HCT116 (cell line): Measurements from ENCODE around the gene RAD51D. TPM values are rescaled to one million over a fixed set of nuclear protein-coding genes. Genes with fewer than 3 reads are reported as not detected.

Experiments used
- ATAC-seq: fragments of 200-7000 bp; cut with Tn5 transposase; 2 replicates; pipeline ENCODE4 v1.9.1; 2020; ENCODE audit warnings: mild to moderate bottlenecking, moderate library complexity
- BruUV-seq: library from RNA; stranded (reverse); fragments of 400-500 nt; replicated peaks from 2 replicates; lab custom pipeline; 2021; lab: Mats Ljungman, UMichigan
- CTCF ChIA-PET: fragments of 300-600 bp; sonication (Branson Sonifier 250); formaldehyde crosslinking; loops from one replicate; lab custom pipeline; 2021; ENCODE audit warnings: antibody characterized with exemption; lab: Charles Lee
- POLR2A ChIA-PET: fragments of 300-600, 350-600 bp; sonication (Branson Sonifier 250); formaldehyde crosslinking; loops from one replicate; lab custom pipeline; 2021; ENCODE audit warnings: antibody characterized with exemption; lab: Charles Lee
- RAD21 ChIA-PET, 2 experiments: fragments of 300-600 bp; sonication (Branson Sonifier 250); formaldehyde crosslinking; loops; one replicate each; lab custom pipeline; 2023; ENCODE audit warnings: low total read pairs in 2 of 2; ENCODE audit not compliant: uncharacterized antibody in 2 of 2, unreplicated experiment in 2 of 2, low non-redundant PET in 1 of 2; lab: Charles Lee
- DNase-seq: peaks from one replicate; pipeline ENCODE4 v3.0.0-alpha.2; 2010; ENCODE audit warnings: low read depth, low spot score
- H2AFZ ChIP-seq: fragments of 200-600 bp; shearing (Covaris generic), sonication (generic); 2 replicates; pipeline ENCODE4 v1.6.1; 2017; ENCODE audit warnings: low read depth, mixed run types, mixed read lengths, antibody characterized with exemption, low read length; ENCODE audit not compliant: poor library complexity, severe bottlenecking
- H3K27ac ChIP-seq: 2 replicates; pipeline ENCODE4 v1.5.1; 2012; ENCODE audit warnings: low read depth, low read length
- H3K27me3 ChIP-seq: fragments of 200-600 bp; sonication (generic); 2 replicates; pipeline ENCODE4 v1.6.1; 2016; ENCODE audit warnings: mixed run types, low read length, mixed read lengths; ENCODE audit not compliant: insufficient read depth
- H3K36me3 ChIP-seq, 2 experiments: fragments of 200-500 bp in 1 of 2; fragments of 200-600 bp in 1 of 2; sonication (Bioruptor generic) in 1 of 2; sonication (generic) in 1 of 2; 2 replicates each; pipeline versions ENCODE4 v1.5.1 to v1.6.1; 2014 to 2016; ENCODE audit warnings: low read length in 2 of 2, inconsistent platforms in 1 of 2, mixed read lengths in 1 of 2, mixed run types in 1 of 2; ENCODE audit not compliant: insufficient read depth in 2 of 2, control insufficient read depth in 1 of 2
- H3K4me1 ChIP-seq, 2 experiments: fragments of 200-600 bp in 1 of 2; sonication (generic) in 1 of 2; 2 replicates each; pipeline versions ENCODE4 v1.5.1 to v1.6.1; 2012 to 2017; ENCODE audit warnings: low read length in 2 of 2, inconsistent platforms in 1 of 2, mild to moderate bottlenecking in 1 of 2, mixed read lengths in 1 of 2, mixed run types in 1 of 2, moderate library complexity in 1 of 2; ENCODE audit not compliant: insufficient read depth in 2 of 2, control insufficient read depth in 1 of 2
- H3K4me2 ChIP-seq: fragments of 200-600 bp; sonication (generic); 2 replicates; pipeline ENCODE4 v1.6.1; 2017; ENCODE audit warnings: mixed run types, low read length, mixed read lengths
- H3K4me3 ChIP-seq, 2 experiments: fragments of 200-600 bp in 1 of 2; sonication (generic) in 1 of 2; replicated peaks in 1 of 2; 2 replicates each; pipeline ENCODE4 v1.5.1; 2011 to 2016; ENCODE audit warnings: low read length in 2 of 2, control low read depth in 1 of 2, low read depth in 1 of 2, mild to moderate bottlenecking in 1 of 2, mixed read lengths in 1 of 2, mixed run types in 1 of 2
- H3K79me2 ChIP-seq: fragments of 200-600 bp; sonication (generic); 2 replicates; pipeline ENCODE4 v1.6.1; 2017; ENCODE audit warnings: mild to moderate bottlenecking, mixed run types, low read length, moderate library complexity, mixed read lengths; ENCODE audit not compliant: insufficient read depth
- H3K9ac ChIP-seq: fragments of 200-600 bp; sonication (generic); 2 replicates; pipeline ENCODE4 v1.6.1; 2016; ENCODE audit warnings: low read length, mixed read lengths
- H3K9me2 ChIP-seq: fragments of 200-600 bp; sonication (generic), shearing (Covaris generic); 2 replicates; pipeline ENCODE4 v1.6.1; 2017; ENCODE audit warnings: mixed run types, mild to moderate bottlenecking, moderate library complexity; ENCODE audit not compliant: insufficient read depth
- H3K9me3 ChIP-seq, 2 experiments: fragments of 200-500 bp in 1 of 2; fragments of 200-600 bp in 1 of 2; sonication (Bioruptor generic) in 1 of 2; sonication (generic) in 1 of 2; 2 replicates each; pipeline ENCODE4 v1.6.1; 2014 to 2017; ENCODE audit warnings: low read length in 2 of 2, mixed read lengths in 2 of 2, inconsistent platforms in 1 of 2, low read depth in 1 of 2, mild to moderate bottlenecking in 1 of 2, mixed run types in 1 of 2, moderate library complexity in 1 of 2; ENCODE audit not compliant: control insufficient read depth in 1 of 2, insufficient read depth in 1 of 2
- H4K20me1 ChIP-seq: fragments of 200-600 bp; sonication (generic), shearing (Covaris generic); 2 replicates; pipeline ENCODE4 v1.6.1; 2017; ENCODE audit warnings: mixed run types, mild to moderate bottlenecking, moderate library complexity; ENCODE audit not compliant: insufficient read depth
- CBX3 ChIP-seq: IDR thresholded peaks from 2 replicates; pipeline ENCODE4 v1.6.1; 2012; ENCODE audit warnings: low read depth
- CEBPB ChIP-seq: IDR thresholded peaks from 2 replicates; pipeline ENCODE4 v1.6.1; 2012; ENCODE audit warnings: low read depth
- CTCF ChIP-seq, 3 experiments: fragments of 200-600 bp in 1 of 3; sonication (generic) in 1 of 3; IDR thresholded peaks in 2 of 3; conservative IDR thresholded peaks in 1 of 3; 2 replicates each; pipeline ENCODE4 v1.5.1; 2012 to 2017; ENCODE audit warnings: low read depth in 2 of 3, low read length in 2 of 3, antibody characterized with exemption in 1 of 3, borderline replicate concordance in 1 of 3, control low read depth in 1 of 3, mild to moderate bottlenecking in 1 of 3, mixed read lengths in 1 of 3, mixed run types in 1 of 3, moderate library complexity in 1 of 3; ENCODE audit not compliant: insufficient read depth in 1 of 3
- EGR1 ChIP-seq: IDR thresholded peaks from 2 replicates; pipeline ENCODE4 v1.6.1; 2012; ENCODE audit warnings: low read depth
- EZH2phosphoT487 ChIP-seq: fragments of 200-600 bp; IDR thresholded peaks from 2 replicates; pipeline ENCODE4 v1.6.1; 2018; ENCODE audit warnings: antibody characterized with exemption, borderline replicate concordance
- FOSL1 ChIP-seq: IDR thresholded peaks from 2 replicates; pipeline ENCODE4 v1.6.1; 2012; ENCODE audit warnings: low read depth
- JUND ChIP-seq: IDR thresholded peaks from 2 replicates; pipeline ENCODE4 v1.6.1; 2012
- MAX ChIP-seq: IDR thresholded peaks from 2 replicates; pipeline ENCODE4 v1.6.1; 2012
- POLR2AphosphoS5 ChIP-seq: IDR thresholded peaks from 2 replicates; pipeline ENCODE4 v1.6.1; 2011; ENCODE audit warnings: mild to moderate bottlenecking, low read depth, low read length, moderate library complexity
- RAD21 ChIP-seq: IDR thresholded peaks from 2 replicates; pipeline ENCODE4 v1.6.1; 2012; ENCODE audit warnings: low read depth, mild to moderate bottlenecking
- TCF7L2 ChIP-seq: IDR thresholded peaks from 2 replicates; pipeline ENCODE4 v1.7.0; 2011; ENCODE audit warnings: borderline replicate concordance, inconsistent platforms; ENCODE audit not compliant: insufficient read depth, insufficient read length; ENCODE audit errors: extremely low read depth
- YY1 ChIP-seq: IDR thresholded peaks from 2 replicates; pipeline ENCODE4 v1.6.1; 2011; ENCODE audit warnings: low read length, low read depth, moderate library complexity, mild to moderate bottlenecking; ENCODE audit not compliant: insufficient replicate concordance; ENCODE audit errors: extremely low read depth
- ZBTB33 ChIP-seq: IDR thresholded peaks from 2 replicates; pipeline ENCODE4 v1.6.1; 2011; ENCODE audit warnings: mild to moderate bottlenecking, low read length, moderate library complexity; ENCODE audit not compliant: insufficient replicate concordance; ENCODE audit errors: extremely low read depth
- ZFX ChIP-seq: fragments of 450-650 bp; IDR thresholded peaks from 2 replicates; pipeline ENCODE4 v1.6.1; 2017
- ZNF274 ChIP-seq: fragments of 200-500 bp; sonication (Bioruptor generic); IDR thresholded peaks from 2 replicates; pipeline ENCODE4 v1.6.1; 2014; ENCODE audit warnings: mild to moderate bottlenecking, low read depth, low read length, inconsistent platforms
- intact Hi-C: fragments of 100-400 bp; cut with micrococcal nuclease; formaldehyde crosslinking; loops from 2 replicates; pipeline ENCODE4 v1.10.0; 2022
- total RNA-seq: library from RNA; stranded (reverse); gene quantifications from one replicate; pipeline ENCODE4 v1.2.1, GENCODE V29; 2021; ENCODE audit not compliant: unreplicated experiment

Gene RAD51D
- total RNA-seq, 1 experiment from 2014 or later = 12.9 TPM

- H3K9me3 ChIP-seq = no peaks in the 10 kb centered on the region
- H3K27me3 ChIP-seq = no peaks in the 10 kb centered on the region
- H3K27ac ChIP-seq = no peak overlapping the region
- H3K4me1 ChIP-seq = no peaks in the 10 kb centered on the region
- no peaks in the 10 kb centered on the region for H3K79me2 ChIP-seq
- H3K9ac ChIP-seq = no peak overlapping the region
- ChIA-PET POLR2A (no interaction called here), CTCF (no interaction called here), RAD21 (no interaction called here)
- no TSS peak for BruUV-seq
- H3K4me2 ChIP-seq = no peak overlapping the region
- no peak for DNase-seq
- H3K9me2 ChIP-seq = no peaks in the 10 kb centered on the region
- no peak overlapping the region for H3K4me3 ChIP-seq
- H2AFZ ChIP-seq = no peak overlapping the region
- no peaks in the 10 kb centered on the region for H4K20me1 ChIP-seq
- no peak for TF ChIP-seq CBX3
- no peak for TF ChIP-seq TCF7L2
- intact Hi-C loops = no loop called here
- ATAC-seq = no peak
- no peaks in the 10 kb centered on the region for H3K36me3 ChIP-seq
These were observed 28.5 kb upstream of the RAD51D start for GRCh38 chr17:35148144-35148543.

GRCh38 chr17:35147375-35147905 lies 27.8 kb upstream of the RAD51D start, which contains the start of gene UNC45B:
UNC45B (plus strand) TSS chr17:35147817; CDS start chr17:35148264, 447 bp downstream.
- DNase-seq (no peak), ATAC-seq (no peak)
- H3K4me2 ChIP-seq = no peak within 1 kb of the TSS
- H3K36me3 ChIP-seq = no peaks in the 10 kb centered on the region
- CTCF ChIA-PET = no interaction called here
- H3K4me3 ChIP-seq = no peak within 1 kb of the TSS
- no TSS peak for BruUV-seq
- no peaks in the 10 kb centered on the region for H3K79me2 ChIP-seq
- no peak within 1 kb of the TSS for H3K27ac ChIP-seq
- no peaks in the 10 kb centered on the region for H3K9me2 ChIP-seq
- H3K27me3 ChIP-seq = no peaks in the 10 kb centered on the region
- no peak for TF ChIP-seq YY1
- TF ChIP-seq ZNF274 = no peak
- no peak for TF ChIP-seq EGR1
- no peak for TF ChIP-seq CEBPB
- no peak for TF ChIP-seq TCF7L2
- TF ChIP-seq MAX = no peak
- TF ChIP-seq ZFX = no peak
- TF ChIP-seq FOSL1 = no peak
- TF ChIP-seq RAD21 = no peak
- no peak for TF ChIP-seq CBX3
- no peak for TF ChIP-seq POLR2AphosphoS5
- TF ChIP-seq ZBTB33 = no peak
- TF ChIP-seq EZH2phosphoT487 = no peak
- no peak for TF ChIP-seq CTCF (IDR thresholded peaks at IDR 0.05 in 2 of 3, conservative IDR thresholded peaks at IDR 0.05 in 1 of 3; ENCODE audit: borderline replicate concordance in 1 of 3, insufficient read depth in 1 of 3, low read depth in 2 of 3, low read length in 2 of 3)
- TF ChIP-seq JUND = no peak
- H3K9me3 ChIP-seq = no peaks in the 10 kb centered on the region
- no peak within 1 kb of the TSS for H3K9ac ChIP-seq
- intact Hi-C loops = no loop called here
- POLR2A ChIA-PET = no interaction called here
- peaks cover 0 to 2% of the 10 kb centered on the region in 2 experiments; a peak in 2 of 4 replicates for H3K4me1 ChIP-seq
- no peaks in the 10 kb centered on the region for H4K20me1 ChIP-seq
- no peak within 1 kb of the TSS for H2AFZ ChIP-seq
- RAD21 ChIA-PET = no interaction called here
